Astrocyte (in vitro differentiated cells and primary cell): ENCODE measurements around the gene PVALEF. TPM values are rescaled to one million over a fixed set of nuclear protein-coding genes. Genes with fewer than 3 reads are reported as not detected.

ENCODE experiments used
- DNase-seq: peaks from one replicate; pipeline ENCODE4 v3.0.0-alpha.2; 2010; ENCODE audit warnings: low read depth
- FAIRE-seq: peaks from 2 replicates; lab custom pipeline; 2011; peaks lifted over from hg19 to GRCh38; lab: Jason Lieb, UNC
- H2AFZ ChIP-seq: 2 replicates; pipeline ENCODE4 v1.6.0; 2012; ENCODE audit warnings: low read depth, low read length, inconsistent platforms
- H3K27ac ChIP-seq: 2 replicates; pipeline ENCODE4 v1.5.1; 2011; ENCODE audit warnings: low read depth, low read length, inconsistent platforms
- H3K27me3 ChIP-seq: 2 replicates; pipeline ENCODE4 v1.6.0; 2011; ENCODE audit warnings: low read length, inconsistent platforms; ENCODE audit not compliant: insufficient read depth
- H3K36me3 ChIP-seq: 2 replicates; pipeline ENCODE4 v1.5.1; 2011; ENCODE audit warnings: low read length, inconsistent platforms; ENCODE audit not compliant: insufficient read depth
- H3K4me1 ChIP-seq: 2 replicates; pipeline ENCODE4 v1.5.1; 2011; ENCODE audit warnings: low read length, inconsistent platforms; ENCODE audit not compliant: insufficient read depth
- H3K4me2 ChIP-seq: 2 replicates; pipeline ENCODE4 v1.6.0; 2012; ENCODE audit warnings: low read length, inconsistent platforms
- H3K4me3 ChIP-seq: 2 replicates; pipeline ENCODE4 v1.5.1; 2011; ENCODE audit warnings: low read depth, mild to moderate bottlenecking, low read length, inconsistent platforms; ENCODE audit not compliant: insufficient read depth
- H3K79me2 ChIP-seq: 2 replicates; pipeline ENCODE4 v1.6.0; 2012; ENCODE audit warnings: mild to moderate bottlenecking, low read length, inconsistent platforms; ENCODE audit not compliant: insufficient read depth
- H3K9ac ChIP-seq: 2 replicates; pipeline ENCODE4 v1.6.0; 2012; ENCODE audit warnings: mild to moderate bottlenecking, low read length, inconsistent platforms
- H3K9me3 ChIP-seq: 2 replicates; pipeline ENCODE4 v1.5.1; 2012; ENCODE audit warnings: low read depth, mild to moderate bottlenecking, low read length, inconsistent platforms; ENCODE audit not compliant: insufficient read depth
- H4K20me1 ChIP-seq: 2 replicates; pipeline ENCODE4 v1.6.0; 2012; ENCODE audit warnings: low read length, inconsistent platforms; ENCODE audit not compliant: insufficient read depth
- H3K27ac Mint-ChIP-seq: one replicate; pipeline ENCODE4 v1.8.0; 2021; ENCODE audit warnings: mild to moderate bottlenecking, mixed read lengths; ENCODE audit not compliant: unreplicated experiment
- H3K27me3 Mint-ChIP-seq: one replicate; pipeline ENCODE4 v1.8.0; 2021; ENCODE audit warnings: low read depth, mixed read lengths; ENCODE audit not compliant: unreplicated experiment
- H3K36me3 Mint-ChIP-seq: one replicate; pipeline ENCODE4 v1.8.0; 2021; ENCODE audit warnings: low read depth, mixed read lengths; ENCODE audit not compliant: unreplicated experiment
- H3K4me1 Mint-ChIP-seq: one replicate; pipeline ENCODE4 v1.8.0; 2021; ENCODE audit warnings: low read depth, mixed read lengths; ENCODE audit not compliant: unreplicated experiment
- H3K4me3 Mint-ChIP-seq: one replicate; pipeline ENCODE4 v1.8.0; 2021; ENCODE audit warnings: mild to moderate bottlenecking, moderate library complexity, mixed read lengths; ENCODE audit not compliant: unreplicated experiment
- H3K9me3 Mint-ChIP-seq: one replicate; pipeline ENCODE4 v1.8.0; 2021; ENCODE audit warnings: mild to moderate bottlenecking, mixed read lengths; ENCODE audit not compliant: unreplicated experiment
- EZH2 ChIP-seq: IDR thresholded peaks from 2 replicates; pipeline ENCODE4 v1.6.1; 2012; ENCODE audit warnings: mild to moderate bottlenecking, low read length, inconsistent platforms; ENCODE audit not compliant: insufficient read depth
- total RNA-seq: library from RNA; stranded (reverse); gene quantifications from 2 replicates; pipeline ENCODE4 v1.2.1, GENCODE V29; 2021
- TF ChIP-seq, protein P1 (sequence below): IDR thresholded peaks from 2 replicates; pipeline ENCODE4 v1.5.1; 2011; ENCODE audit warnings: low read depth, mild to moderate bottlenecking, inconsistent platforms, low read length, moderate library complexity; ENCODE audit not compliant: insufficient read depth

The PVALEF gene
- total RNA-seq, 1 donor from 2014 or later = not detected

DNA sequence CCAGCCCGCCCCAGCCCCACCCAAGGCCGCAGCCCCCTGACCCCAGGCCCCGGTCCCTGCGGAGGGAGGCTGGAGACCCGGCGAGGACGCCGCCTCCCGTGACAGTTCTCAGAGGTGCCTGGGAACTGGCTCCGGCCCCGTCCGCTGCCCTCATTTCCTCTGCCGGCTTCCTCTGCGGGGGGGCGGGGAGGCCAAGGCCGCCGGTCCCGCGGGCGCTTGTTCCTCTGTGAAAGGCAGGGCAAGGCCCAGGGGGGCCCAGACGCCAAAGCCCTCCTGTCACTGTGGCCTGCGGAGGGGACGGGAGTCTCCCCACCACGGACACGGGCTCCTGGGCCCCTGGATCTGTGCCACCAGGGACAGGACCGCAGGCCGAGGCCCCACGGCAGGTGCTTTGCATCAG is 5.0 kb upstream of the PVALEF start:
- no peak overlapping the region for H3K27ac Mint-ChIP-seq
- H3K4me2 ChIP-seq = no peak overlapping the region
- H3K4me3 Mint-ChIP-seq = no peak overlapping the region
- no peak overlapping the region for H3K9ac ChIP-seq
- no peaks in the 10 kb centered on the region for H3K4me1 ChIP-seq
- TF ChIP-seq EZH2 = no peak
- TF ChIP-seq, protein P1, sequence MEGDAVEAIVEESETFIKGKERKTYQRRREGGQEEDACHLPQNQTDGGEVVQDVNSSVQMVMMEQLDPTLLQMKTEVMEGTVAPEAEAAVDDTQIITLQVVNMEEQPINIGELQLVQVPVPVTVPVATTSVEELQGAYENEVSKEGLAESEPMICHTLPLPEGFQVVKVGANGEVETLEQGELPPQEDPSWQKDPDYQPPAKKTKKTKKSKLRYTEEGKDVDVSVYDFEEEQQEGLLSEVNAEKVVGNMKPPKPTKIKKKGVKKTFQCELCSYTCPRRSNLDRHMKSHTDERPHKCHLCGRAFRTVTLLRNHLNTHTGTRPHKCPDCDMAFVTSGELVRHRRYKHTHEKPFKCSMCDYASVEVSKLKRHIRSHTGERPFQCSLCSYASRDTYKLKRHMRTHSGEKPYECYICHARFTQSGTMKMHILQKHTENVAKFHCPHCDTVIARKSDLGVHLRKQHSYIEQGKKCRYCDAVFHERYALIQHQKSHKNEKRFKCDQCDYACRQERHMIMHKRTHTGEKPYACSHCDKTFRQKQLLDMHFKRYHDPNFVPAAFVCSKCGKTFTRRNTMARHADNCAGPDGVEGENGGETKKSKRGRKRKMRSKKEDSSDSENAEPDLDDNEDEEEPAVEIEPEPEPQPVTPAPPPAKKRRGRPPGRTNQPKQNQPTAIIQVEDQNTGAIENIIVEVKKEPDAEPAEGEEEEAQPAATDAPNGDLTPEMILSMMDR = no peak
- no peaks in the 10 kb centered on the region for H3K4me1 Mint-ChIP-seq
- H3K27me3 ChIP-seq = peaks cover under 1% of the 10 kb centered on the region
- peaks cover 26% of the 10 kb centered on the region for H3K27me3 Mint-ChIP-seq
- no peak overlapping the region for H3K27ac ChIP-seq
- no peak for DNase-seq
- no peaks in the 10 kb centered on the region for H3K36me3 ChIP-seq
- H3K9me3 ChIP-seq = no peaks in the 10 kb centered on the region
- no peak for FAIRE-seq
- no peaks in the 10 kb centered on the region for H3K36me3 Mint-ChIP-seq
- H3K4me3 ChIP-seq = no peak overlapping the region
- no peaks in the 10 kb centered on the region for H4K20me1 ChIP-seq
- no peaks in the 10 kb centered on the region for H3K9me3 Mint-ChIP-seq
- H2AFZ ChIP-seq = no peak overlapping the region
- no peaks in the 10 kb centered on the region for H3K79me2 ChIP-seq

GRCh38 chr17:81160747-81161453 is 4.4 kb upstream of the PVALEF start:
- Mint-ChIP-seq H3K27me3 (peaks cover 26% of the 10 kb centered on the region), H3K4me3 (no peak overlapping the region), H3K9me3 (no peaks in the 10 kb centered on the region), H3K36me3 (no peaks in the 10 kb centered on the region), H3K27ac (no peak overlapping the region), H3K4me1 (no peaks in the 10 kb centered on the region)
- H2AFZ ChIP-seq = no peak overlapping the region
- no peak overlapping the region for H3K4me2 ChIP-seq
- H4K20me1 ChIP-seq = no peaks in the 10 kb centered on the region
- H3K9me3 ChIP-seq = no peaks in the 10 kb centered on the region
- no peak overlapping the region for H3K27ac ChIP-seq
- FAIRE-seq (no peak), DNase-seq (no peak)
- H3K27me3 ChIP-seq = peaks cover 3% of the 10 kb centered on the region
- H3K9ac ChIP-seq = no peak overlapping the region
- TF ChIP-seq, protein P1 = no peak
- TF ChIP-seq EZH2 = no peak
- H3K4me1 ChIP-seq = no peaks in the 10 kb centered on the region
- no peaks in the 10 kb centered on the region for H3K79me2 ChIP-seq
- no peak overlapping the region for H3K4me3 ChIP-seq
- H3K36me3 ChIP-seq = no peaks in the 10 kb centered on the region

GRCh38 chr17:81161536-81161935 is 3.8 kb upstream of the PVALEF start:
- no peak overlapping the region for H3K27ac ChIP-seq
- no peak overlapping the region for H3K4me3 ChIP-seq
- H3K36me3 ChIP-seq = no peaks in the 10 kb centered on the region
- H3K4me1 Mint-ChIP-seq = no peaks in the 10 kb centered on the region
- no peak overlapping the region for H3K4me2 ChIP-seq
- peaks cover 26% of the 10 kb centered on the region for H3K27me3 Mint-ChIP-seq
- no peaks in the 10 kb centered on the region for H3K4me1 ChIP-seq
- no peaks in the 10 kb centered on the region for H4K20me1 ChIP-seq
- H3K27me3 ChIP-seq = peaks cover 4% of the 10 kb centered on the region
- no peak for TF ChIP-seq EZH2
- TF ChIP-seq, protein P1 = no peak
- H3K36me3 Mint-ChIP-seq = no peaks in the 10 kb centered on the region
- no peaks in the 10 kb centered on the region for H3K9me3 ChIP-seq
- H3K4me3 Mint-ChIP-seq = no peak overlapping the region
- no peak for DNase-seq
- H2AFZ ChIP-seq = no peak overlapping the region
- H3K9ac ChIP-seq = no peak overlapping the region
- H3K27ac Mint-ChIP-seq = no peak overlapping the region
- H3K9me3 Mint-ChIP-seq = no peaks in the 10 kb centered on the region
- FAIRE-seq = no peak
- H3K79me2 ChIP-seq = no peaks in the 10 kb centered on the region
